Activated CD4-positive, alpha-beta T cell treated with anti-CD3 and anti-CD28 coated beads, Interleukin-2, amount 50 U/mL, for 16 hours (primary cell): Measurements from ENCODE around the gene COL23A1.

Source experiments
- DNase-seq: peaks from one replicate; pipeline ENCODE4 v3.0.0-alpha.2; 2020

The COL23A1 gene

DNA sequence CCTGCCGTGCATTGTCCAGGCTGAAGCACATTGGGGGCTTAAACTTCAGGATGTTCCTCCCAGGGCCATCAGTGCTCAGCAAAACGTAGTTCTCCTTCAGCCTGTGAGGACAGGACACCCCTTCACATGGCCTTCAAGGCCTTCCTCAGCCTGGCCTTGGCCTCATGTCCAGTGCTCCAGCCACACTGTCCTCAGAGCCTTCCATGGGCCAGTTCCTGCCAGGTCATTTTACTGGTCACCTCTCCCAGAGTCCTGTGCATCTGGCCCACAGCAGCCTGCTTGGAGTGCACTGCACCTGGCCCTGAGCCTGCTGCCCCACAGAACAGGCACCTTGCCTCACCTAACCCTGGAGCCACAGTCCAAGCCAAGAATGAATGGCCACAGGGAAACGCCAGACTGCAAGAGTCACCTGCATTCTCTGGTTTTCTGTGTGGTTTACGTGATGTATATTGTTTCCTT lies 377.2 kb downstream of the COL23A1 start:
- no peak for DNase-seq

- DNase-seq = no peak
These were observed 377.8 kb downstream of the COL23A1 start for GRCh38 chr5:178212241-178213002.

DNA sequence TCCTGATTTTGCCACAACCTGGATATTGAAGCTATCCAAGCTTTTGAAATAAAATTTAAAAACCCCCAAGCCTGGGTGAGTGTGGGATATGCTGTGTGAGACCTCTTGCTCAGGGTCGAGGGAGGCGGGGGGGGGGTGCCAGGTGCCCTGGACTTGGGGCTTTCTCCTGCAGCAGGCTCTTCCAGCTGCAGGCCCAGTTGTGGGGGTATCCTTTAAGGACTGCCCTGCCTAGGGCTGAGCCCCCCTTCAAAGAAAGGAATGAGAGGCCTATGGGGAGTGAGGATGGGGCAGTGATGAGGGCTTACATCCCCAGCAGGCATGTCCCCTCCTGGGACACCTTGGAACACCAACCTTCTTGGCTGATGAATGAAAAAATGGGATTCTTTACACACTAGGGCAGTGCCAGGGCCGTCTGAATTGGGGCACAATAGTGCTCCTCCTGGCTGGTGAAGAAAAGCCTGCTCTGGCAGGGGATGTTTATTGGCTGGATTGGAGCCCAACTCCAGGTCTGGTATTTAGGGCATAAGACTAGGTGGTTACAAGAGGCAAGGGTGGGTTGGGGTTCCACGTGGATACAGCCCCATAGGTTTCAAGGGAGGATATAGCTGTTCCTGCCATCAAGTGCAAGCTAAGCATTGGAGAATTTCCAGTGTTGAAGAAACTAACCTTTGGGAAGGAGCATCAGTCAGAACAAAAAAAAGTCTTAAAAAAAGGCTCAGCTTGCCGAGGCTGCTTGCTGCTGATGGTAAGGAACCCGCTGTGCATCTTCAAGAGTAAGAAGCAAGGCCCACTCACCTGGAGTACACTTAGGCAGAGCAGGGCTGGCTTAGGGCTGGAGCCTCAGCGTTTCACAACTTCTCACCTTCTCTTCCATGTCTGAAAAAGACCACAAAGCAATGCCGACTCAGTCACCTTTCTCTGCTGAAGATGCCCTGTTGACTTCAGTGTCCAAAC lies 378.8 kb downstream of the COL23A1 start:
- no peak for DNase-seq

DNA sequence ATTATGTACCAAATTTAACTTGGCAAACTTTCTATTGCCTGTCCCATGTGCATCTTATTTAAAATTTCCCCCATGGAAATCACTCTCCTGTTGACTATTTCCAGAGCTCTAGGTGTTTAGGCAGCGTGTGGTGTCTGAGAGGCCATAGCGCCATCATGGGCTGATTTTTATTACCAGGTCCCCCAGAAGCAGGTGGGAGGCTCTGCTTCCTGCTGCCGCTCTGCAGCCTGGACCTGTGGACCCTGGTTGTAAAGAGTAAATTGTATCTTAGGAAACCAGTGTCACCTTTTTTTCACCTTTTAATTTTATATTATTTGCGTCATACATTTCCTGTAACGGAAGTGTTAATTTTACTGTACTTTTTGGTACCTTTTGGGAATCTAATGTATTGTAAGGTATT lies 379.5 kb downstream of the COL23A1 start:
- no peak for DNase-seq

DNA sequence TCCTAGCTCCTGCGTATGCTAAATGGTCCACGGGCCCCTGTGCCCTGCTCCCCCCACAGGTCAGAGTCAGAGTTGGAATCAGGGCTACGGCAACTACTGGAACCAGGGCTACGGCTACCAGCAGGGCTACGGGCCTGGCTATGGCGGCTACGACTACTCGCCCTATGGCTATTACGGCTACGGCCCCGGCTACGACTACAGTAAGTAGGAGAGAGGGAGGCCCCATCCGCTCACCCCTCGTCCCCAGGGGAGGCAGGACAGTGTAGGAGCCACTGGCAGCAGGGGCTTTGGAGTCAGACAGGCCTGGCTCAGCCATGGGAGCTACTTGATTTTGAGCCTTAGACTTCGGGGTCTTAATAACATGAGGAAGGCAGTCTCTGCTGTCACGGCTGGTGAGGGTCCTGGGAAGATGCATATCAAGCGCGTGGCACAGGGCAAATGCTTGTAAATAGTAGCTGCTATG lies 380.1 kb downstream of the COL23A1 start:
- no peak for DNase-seq

DNA sequence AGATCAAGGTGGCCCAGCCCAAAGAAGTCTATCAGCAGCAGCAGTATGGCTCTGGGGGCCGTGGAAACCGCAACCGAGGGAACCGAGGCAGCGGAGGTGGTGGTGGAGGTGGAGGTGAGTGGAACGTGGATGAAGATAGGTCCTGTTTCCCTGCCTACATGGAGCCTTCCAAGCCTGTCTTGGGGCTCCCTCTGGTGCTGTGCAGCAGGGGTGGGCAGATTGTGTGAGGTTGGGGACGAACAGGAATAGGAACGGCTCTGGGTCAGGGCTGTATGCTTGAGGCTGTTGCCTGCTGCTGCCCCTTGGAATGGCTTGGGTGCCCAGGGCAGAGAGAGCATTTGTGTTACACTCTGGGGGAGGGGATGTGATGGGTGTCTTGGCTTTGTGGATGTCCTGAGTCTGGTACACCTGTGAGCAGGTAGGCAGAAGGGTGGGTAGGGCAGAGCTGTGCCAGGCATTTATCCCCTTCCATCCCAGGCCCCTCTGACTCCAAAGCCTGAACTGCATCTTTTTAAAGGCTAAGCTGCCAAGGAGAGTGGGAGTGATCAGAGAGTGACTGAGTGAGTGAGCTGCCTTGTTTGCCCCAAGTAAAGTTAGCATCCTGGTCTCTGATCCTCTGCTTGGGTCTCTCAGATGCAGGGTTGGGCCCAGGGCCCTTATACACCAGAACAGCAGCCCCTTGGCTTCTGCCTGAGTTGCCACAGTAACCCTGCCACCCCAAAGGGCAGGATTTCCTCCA lies 380.7 kb downstream of the COL23A1 start:
- no peak for DNase-seq

DNA sequence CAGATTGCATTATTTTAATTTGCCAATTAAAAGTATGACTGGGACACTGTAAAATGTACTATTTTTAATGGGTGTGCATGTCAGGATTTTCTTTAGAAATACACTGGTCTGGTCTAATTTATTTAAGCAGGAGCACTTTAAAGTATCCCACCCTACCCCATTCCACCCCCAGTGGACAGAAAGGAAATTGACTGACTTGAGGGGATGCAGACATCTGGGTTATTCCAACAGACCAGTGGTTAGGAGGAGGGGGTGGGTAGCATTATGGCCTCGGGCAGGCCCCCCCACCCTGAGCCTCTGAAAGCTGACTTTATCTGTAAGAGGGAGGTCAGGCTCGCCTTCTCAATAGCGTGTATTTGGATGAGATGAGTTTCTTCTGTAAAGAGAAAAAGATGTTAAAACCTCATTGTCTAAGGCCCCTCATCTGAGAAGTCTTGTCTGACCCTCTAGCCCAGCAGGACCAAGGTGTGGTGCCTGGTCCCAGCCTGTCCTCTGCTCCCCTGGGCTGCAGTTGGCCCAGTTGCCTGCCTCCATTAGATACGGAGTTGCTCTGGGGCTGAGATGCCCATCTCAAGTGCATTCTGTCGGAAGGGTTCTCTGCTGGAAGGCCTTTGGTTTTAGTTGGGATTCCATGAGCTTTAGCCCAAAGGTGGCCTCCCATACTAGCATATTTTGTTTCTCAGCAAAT lies 381.5 kb downstream of the COL23A1 start:
- DNase-seq = no peak

- DNase-seq = no peak
These were observed 382.3 kb downstream of the COL23A1 start for GRCh38 chr5:178207917-178208280.

GRCh38 chr5:178207183-178207916 lies 382.8 kb downstream of the COL23A1 start:
- no peak for DNase-seq

DNA sequence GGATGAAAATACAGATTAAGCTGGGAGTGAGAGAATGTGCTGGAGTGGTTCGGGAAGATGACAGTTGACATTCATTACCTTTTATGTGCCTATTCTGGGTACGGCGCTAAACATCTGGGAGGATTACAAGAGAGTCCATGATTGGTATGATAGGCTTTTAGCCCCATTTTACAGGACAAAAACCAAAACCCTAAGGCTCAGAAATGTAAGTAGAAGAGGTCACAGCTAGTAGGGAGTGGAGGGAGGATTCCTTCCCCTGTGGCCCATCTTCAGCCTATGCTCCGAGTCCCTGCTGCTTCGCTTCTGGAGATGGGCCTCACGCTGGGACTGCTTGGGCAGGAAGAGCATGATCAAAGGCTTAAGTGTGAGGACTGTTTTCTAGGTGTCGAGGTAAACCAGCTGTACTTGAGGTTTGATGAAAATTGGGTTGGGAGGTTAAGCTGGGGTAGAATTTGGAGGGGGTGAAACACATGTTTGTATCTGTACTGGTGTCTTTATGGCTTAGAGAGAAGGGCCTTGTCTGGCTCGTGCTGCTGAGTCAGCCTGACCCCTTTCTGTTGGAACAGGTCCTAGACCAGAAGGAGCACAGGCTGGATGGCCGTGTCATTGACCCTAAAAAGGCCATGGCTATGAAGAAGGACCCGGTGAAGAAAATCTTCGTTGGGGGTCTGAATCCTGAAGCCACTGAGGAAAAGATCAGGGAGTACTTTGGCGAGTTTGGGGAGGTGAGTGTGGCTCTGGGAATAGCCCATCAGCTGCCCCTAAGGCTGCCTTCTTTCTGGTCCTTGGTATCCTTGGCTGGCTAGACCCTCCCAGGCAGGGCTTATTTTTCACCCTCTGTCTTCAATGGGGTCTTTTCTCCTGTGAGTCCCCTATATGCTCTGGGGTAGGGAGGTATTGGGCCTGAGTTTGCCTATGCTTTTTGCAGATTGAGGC lies 383.8 kb downstream of the COL23A1 start:
- no peak for DNase-seq

- no peak for DNase-seq
These were observed 384.5 kb downstream of the COL23A1 start for GRCh38 chr5:178205749-178206047.

DNA sequence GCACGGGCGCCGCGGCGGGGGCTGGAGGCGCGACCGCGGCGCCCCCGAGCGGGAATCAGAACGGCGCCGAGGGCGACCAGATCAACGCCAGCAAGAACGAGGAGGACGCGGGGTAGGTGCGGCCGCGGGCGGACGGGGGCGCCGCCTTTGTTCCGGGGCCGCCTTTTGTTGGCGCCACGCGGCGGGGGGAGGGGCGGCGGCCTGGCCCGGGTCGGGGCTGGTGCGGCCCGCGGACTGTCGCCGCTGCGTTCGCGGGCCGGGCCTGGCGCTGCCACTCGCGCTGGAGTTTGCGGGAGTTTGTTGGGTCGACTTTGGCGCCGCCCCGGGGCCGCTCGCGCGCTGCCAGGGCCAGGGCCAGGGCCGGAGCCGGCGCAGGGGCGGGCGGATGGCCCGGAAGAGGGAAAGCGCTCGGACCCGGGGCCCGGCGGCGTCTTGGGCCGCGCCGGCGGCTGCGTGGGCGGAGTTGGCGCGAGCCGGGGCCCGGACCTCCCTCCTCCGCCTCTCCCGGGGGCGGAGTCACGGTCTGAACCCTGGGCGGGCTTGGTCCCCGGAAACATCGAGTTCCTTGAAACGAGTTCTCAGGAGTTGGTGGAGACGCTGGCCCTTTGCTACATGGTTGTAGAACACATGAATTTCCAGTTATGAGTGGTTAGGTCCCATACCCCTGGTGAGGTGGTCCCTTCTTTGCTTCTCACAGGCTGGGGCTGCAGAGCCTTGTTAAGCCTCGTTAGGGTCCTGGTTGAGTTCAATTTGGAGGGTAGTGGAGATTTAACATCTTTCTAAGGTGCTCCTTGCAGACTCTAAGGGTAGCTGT lies 385.1 kb downstream of the COL23A1 start:
- peak; percentile 86 for DNase-seq

DNA sequence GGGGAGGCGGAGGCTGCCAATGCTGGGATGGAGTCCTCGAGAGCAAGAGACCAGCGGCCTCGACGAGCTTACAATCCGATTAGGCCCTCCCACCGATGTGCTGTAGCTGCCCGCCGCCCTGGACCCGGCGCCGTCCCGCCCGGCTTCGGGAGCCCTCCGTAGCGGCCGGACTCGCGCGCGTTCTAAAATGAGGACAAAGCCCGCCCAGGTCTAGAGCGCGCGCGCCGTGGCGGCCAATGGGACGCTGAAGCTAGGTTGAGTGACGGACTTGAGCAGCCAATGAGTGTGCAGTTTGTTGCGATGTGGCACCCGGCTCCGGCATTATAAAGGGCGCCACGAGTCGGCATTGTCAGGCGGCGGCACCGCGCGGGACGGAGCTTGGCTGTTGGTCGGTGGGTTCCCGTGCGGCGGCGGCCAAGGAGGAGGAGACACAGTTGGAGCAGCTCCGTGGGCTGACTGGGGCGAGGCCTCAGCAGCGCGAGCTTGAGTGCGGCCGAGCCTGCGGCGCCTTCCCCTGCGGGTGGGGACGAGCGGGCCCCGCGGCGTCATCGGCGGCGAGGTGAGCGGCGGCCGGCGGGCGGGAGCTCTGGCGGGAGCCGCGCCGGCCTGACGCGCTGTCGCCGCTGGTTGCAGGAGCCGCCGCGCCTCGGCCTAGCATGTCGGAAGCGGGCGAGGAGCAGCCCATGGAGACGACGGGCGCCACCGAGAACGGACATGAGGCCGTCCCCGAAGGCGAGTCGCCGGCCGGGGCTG lies 385.8 kb downstream of the COL23A1 start, which contains the start of gene HNRNPAB:
Gene HNRNPAB (plus strand): TSS at position 352 of the 753 bp plus-strand sequence. CDS start 305 bp downstream, at position 657.
- peak; percentile 96 for DNase-seq

GRCh38 chr5:178203670-178204181 lies 386.5 kb downstream of the COL23A1 start:
- DNase-seq = no peak

DNA sequence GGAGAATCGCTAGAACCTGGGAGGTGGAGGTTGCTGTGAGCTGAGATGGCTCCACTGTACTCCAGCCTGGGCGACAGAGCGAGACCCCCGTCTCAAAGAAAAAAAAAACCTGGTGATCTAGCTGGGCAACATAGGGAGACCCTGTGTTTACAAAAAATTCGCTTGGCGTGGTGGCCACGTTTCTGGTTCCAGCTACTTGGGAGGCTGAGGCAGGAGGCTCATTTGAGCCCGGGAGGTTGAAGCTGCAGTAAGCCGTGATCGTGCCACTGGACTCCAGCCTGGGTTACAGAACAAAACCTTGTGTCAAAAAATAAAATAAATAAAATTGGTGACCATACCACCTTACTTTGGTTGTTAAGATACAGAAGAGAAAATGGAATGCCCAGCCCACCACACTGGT lies 387.7 kb downstream of the COL23A1 start:
- DNase-seq = no peak

DNA sequence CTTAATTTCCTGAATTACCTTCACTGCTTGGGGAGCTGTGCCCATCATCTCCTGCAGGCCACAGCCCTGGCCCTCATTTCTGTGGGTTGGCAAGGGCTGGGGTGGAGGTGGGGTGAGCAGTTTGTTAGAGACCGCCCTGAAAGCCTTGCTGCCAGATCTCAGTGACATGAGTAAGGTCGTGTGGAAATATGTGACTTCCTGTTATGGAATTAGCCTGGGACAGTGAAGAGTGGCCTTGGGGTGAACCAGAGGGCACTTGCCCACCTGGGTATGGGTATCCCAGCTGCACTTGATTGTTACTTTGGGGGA lies 388.3 kb downstream of the COL23A1 start:
- DNase-seq = no peak

DNA sequence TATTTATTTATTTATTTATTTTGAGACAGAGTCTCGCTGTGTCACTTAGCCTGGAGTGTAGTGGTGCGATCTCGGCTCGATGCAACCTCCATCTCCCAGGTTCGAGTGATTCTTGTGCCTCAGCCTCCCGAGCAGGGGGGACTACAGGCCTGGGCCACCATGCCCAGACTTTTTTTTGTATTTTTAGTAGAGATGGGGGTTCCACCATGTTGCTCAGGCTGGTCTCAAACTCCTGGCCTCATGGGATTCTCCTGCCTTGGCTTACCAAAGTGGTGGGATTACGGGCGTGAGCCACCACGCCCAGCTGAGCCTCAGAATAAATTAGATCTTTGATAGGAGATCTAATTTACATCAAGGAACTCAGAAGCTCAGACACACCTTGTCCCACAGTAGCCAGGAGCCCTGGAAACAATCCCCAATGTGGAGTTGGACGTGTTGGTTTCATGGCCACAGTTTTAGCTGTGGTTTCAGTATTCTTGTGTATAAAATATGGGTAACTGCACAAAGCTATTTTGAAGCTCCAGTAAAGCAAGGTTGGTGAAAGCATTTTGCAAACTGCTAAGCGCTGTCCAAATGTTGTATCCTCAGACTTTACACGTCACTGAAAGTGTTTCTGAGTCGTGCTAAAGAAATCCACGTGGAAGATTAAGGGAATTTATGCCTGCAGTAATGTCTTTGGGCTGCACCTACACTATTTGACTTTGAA lies 388.8 kb downstream of the COL23A1 start:
- DNase-seq = no peak
